Astrocyte (in vitro differentiated cells and primary cell): ENCODE measurements around the gene FAM193B. TPM values are rescaled to one million over a fixed set of nuclear protein-coding genes. Genes with fewer than 3 reads are reported as not detected.
A peak's percentile ranks its signal among the peaks of the same experiment; 100 is the strongest.

Source experiments
- DNase-seq: peaks from one replicate; pipeline ENCODE4 v3.0.0-alpha.2; 2010; ENCODE audit warnings: low read depth
- FAIRE-seq: peaks from 2 replicates; lab custom pipeline; 2011; peaks lifted over from hg19 to GRCh38; lab: Jason Lieb, UNC
- H2AFZ ChIP-seq: 2 replicates; pipeline ENCODE4 v1.6.0; 2012; ENCODE audit warnings: low read depth, low read length, inconsistent platforms
- H3K27ac ChIP-seq: 2 replicates; pipeline ENCODE4 v1.5.1; 2011; ENCODE audit warnings: low read depth, low read length, inconsistent platforms
- H3K27me3 ChIP-seq: 2 replicates; pipeline ENCODE4 v1.6.0; 2011; ENCODE audit warnings: low read length, inconsistent platforms; ENCODE audit not compliant: insufficient read depth
- H3K36me3 ChIP-seq: 2 replicates; pipeline ENCODE4 v1.5.1; 2011; ENCODE audit warnings: low read length, inconsistent platforms; ENCODE audit not compliant: insufficient read depth
- H3K4me1 ChIP-seq: 2 replicates; pipeline ENCODE4 v1.5.1; 2011; ENCODE audit warnings: low read length, inconsistent platforms; ENCODE audit not compliant: insufficient read depth
- H3K4me2 ChIP-seq: 2 replicates; pipeline ENCODE4 v1.6.0; 2012; ENCODE audit warnings: low read length, inconsistent platforms
- H3K4me3 ChIP-seq: 2 replicates; pipeline ENCODE4 v1.5.1; 2011; ENCODE audit warnings: low read depth, mild to moderate bottlenecking, low read length, inconsistent platforms; ENCODE audit not compliant: insufficient read depth
- H3K79me2 ChIP-seq: 2 replicates; pipeline ENCODE4 v1.6.0; 2012; ENCODE audit warnings: mild to moderate bottlenecking, low read length, inconsistent platforms; ENCODE audit not compliant: insufficient read depth
- H3K9ac ChIP-seq: 2 replicates; pipeline ENCODE4 v1.6.0; 2012; ENCODE audit warnings: mild to moderate bottlenecking, low read length, inconsistent platforms
- H3K9me3 ChIP-seq: 2 replicates; pipeline ENCODE4 v1.5.1; 2012; ENCODE audit warnings: low read depth, mild to moderate bottlenecking, low read length, inconsistent platforms; ENCODE audit not compliant: insufficient read depth
- H4K20me1 ChIP-seq: 2 replicates; pipeline ENCODE4 v1.6.0; 2012; ENCODE audit warnings: low read length, inconsistent platforms; ENCODE audit not compliant: insufficient read depth
- H3K27ac Mint-ChIP-seq: one replicate; pipeline ENCODE4 v1.8.0; 2021; ENCODE audit warnings: mild to moderate bottlenecking, mixed read lengths; ENCODE audit not compliant: unreplicated experiment
- H3K27me3 Mint-ChIP-seq: one replicate; pipeline ENCODE4 v1.8.0; 2021; ENCODE audit warnings: low read depth, mixed read lengths; ENCODE audit not compliant: unreplicated experiment
- H3K36me3 Mint-ChIP-seq: one replicate; pipeline ENCODE4 v1.8.0; 2021; ENCODE audit warnings: low read depth, mixed read lengths; ENCODE audit not compliant: unreplicated experiment
- H3K4me1 Mint-ChIP-seq: one replicate; pipeline ENCODE4 v1.8.0; 2021; ENCODE audit warnings: low read depth, mixed read lengths; ENCODE audit not compliant: unreplicated experiment
- H3K4me3 Mint-ChIP-seq: one replicate; pipeline ENCODE4 v1.8.0; 2021; ENCODE audit warnings: mild to moderate bottlenecking, moderate library complexity, mixed read lengths; ENCODE audit not compliant: unreplicated experiment
- H3K9me3 Mint-ChIP-seq: one replicate; pipeline ENCODE4 v1.8.0; 2021; ENCODE audit warnings: mild to moderate bottlenecking, mixed read lengths; ENCODE audit not compliant: unreplicated experiment
- CTCF ChIP-seq: IDR thresholded peaks from 2 replicates; pipeline ENCODE4 v1.5.1; 2011; ENCODE audit warnings: low read depth, mild to moderate bottlenecking, inconsistent platforms, low read length, moderate library complexity; ENCODE audit not compliant: insufficient read depth
- EZH2 ChIP-seq: IDR thresholded peaks from 2 replicates; pipeline ENCODE4 v1.6.1; 2012; ENCODE audit warnings: mild to moderate bottlenecking, low read length, inconsistent platforms; ENCODE audit not compliant: insufficient read depth
- total RNA-seq: library from RNA; stranded (reverse); gene quantifications from 2 replicates; pipeline ENCODE4 v1.2.1, GENCODE V29; 2021

Gene FAM193B
- total RNA-seq, 1 donor from 2014 or later = 48.3 TPM

- Mint-ChIP-seq H3K4me1 (peaks cover 17% of the 10 kb centered on the region), H3K27me3 (no peaks in the 10 kb centered on the region), H3K9me3 (no peaks in the 10 kb centered on the region), H3K27ac (peak overlapping the region; percentile 60), H3K4me3 (peak overlapping the region; percentile 91), H3K36me3 (peaks cover 20% of the 10 kb centered on the region)
- TF ChIP-seq EZH2 = no peak
- TF ChIP-seq CTCF = no peak
- FAIRE-seq (no peak), DNase-seq (peak; percentile 41)
- Histone ChIP-seq H2AFZ (peak overlapping the region; percentile 70), H3K4me2 (peak overlapping the region; percentile 97), H3K9me3 (no peaks in the 10 kb centered on the region), H3K27ac (peak overlapping the region; percentile 80), H3K4me3 (peak overlapping the region; percentile 87), H3K4me1 (peaks cover 10% of the 10 kb centered on the region), H3K9ac (peak overlapping the region; percentile 94), H3K27me3 (no peaks in the 10 kb centered on the region), H3K79me2 (peaks cover 24% of the 10 kb centered on the region), H3K36me3 (peaks cover 8% of the 10 kb centered on the region), H4K20me1 (peaks cover 42% of the 10 kb centered on the region)
Measured at GRCh38 chr5:177600508-177601018, 46.2 kb upstream of the FAM193B start.

GRCh38 chr5:177599731-177600507 is 45.6 kb upstream of the FAM193B start, which contains the start of gene B4GALT7:
Gene B4GALT7, plus strand, starts transcription at chr5:177600132. Its CDS starts 79 bp downstream, at chr5:177600211.
- H3K36me3 ChIP-seq = peaks cover 14% of the 10 kb centered on the region
- Mint-ChIP-seq H3K4me1 (peaks cover 17% of the 10 kb centered on the region), H3K36me3 (peaks cover 17% of the 10 kb centered on the region), H3K4me3 (peak within 1 kb of the TSS; percentile 91), H3K27me3 (no peaks in the 10 kb centered on the region), H3K9me3 (no peaks in the 10 kb centered on the region), H3K27ac (peak within 1 kb of the TSS; percentile 60)
- H4K20me1 ChIP-seq = peaks cover 45% of the 10 kb centered on the region
- FAIRE-seq (no peak), DNase-seq (peak; percentile 40)
- peak within 1 kb of the TSS; percentile 80 for H3K27ac ChIP-seq
- H3K4me2 ChIP-seq = peak within 1 kb of the TSS; percentile 97
- peaks cover 24% of the 10 kb centered on the region for H3K79me2 ChIP-seq
- no peaks in the 10 kb centered on the region for H3K9me3 ChIP-seq
- TF ChIP-seq CTCF (no peak), EZH2 (no peak)
- H3K9ac ChIP-seq = peak within 1 kb of the TSS; percentile 94
- peak within 1 kb of the TSS; percentile 91 for H2AFZ ChIP-seq
- peaks cover 10% of the 10 kb centered on the region for H3K4me1 ChIP-seq
- H3K27me3 ChIP-seq = no peaks in the 10 kb centered on the region
- peak within 1 kb of the TSS; percentile 87 for H3K4me3 ChIP-seq

- Histone ChIP-seq H3K4me2 (peak overlapping the region; percentile 28), H3K4me1 (peaks cover 11% of the 10 kb centered on the region), H3K79me2 (peaks cover 36% of the 10 kb centered on the region), H3K36me3 (peaks cover 29% of the 10 kb centered on the region), H4K20me1 (peaks cover 52% of the 10 kb centered on the region), H3K9ac (no peak overlapping the region), H3K9me3 (no peaks in the 10 kb centered on the region), H3K4me3 (no peak overlapping the region), H3K27me3 (no peaks in the 10 kb centered on the region), H3K27ac (no peak overlapping the region), H2AFZ (no peak overlapping the region)
- DNase-seq (no peak), FAIRE-seq (no peak)
- Mint-ChIP-seq H3K27me3 (no peaks in the 10 kb centered on the region), H3K9me3 (no peaks in the 10 kb centered on the region), H3K4me3 (peak overlapping the region; percentile 77), H3K27ac (no peak overlapping the region), H3K4me1 (peaks cover 20% of the 10 kb centered on the region), H3K36me3 (peaks cover 24% of the 10 kb centered on the region)
- TF ChIP-seq EZH2 = no peak
- no peak for TF ChIP-seq CTCF
Measured at GRCh38 chr5:177598477-177598876, 44.1 kb upstream of the FAM193B start.
